GM12874 (cell line): ENCODE data around the gene BCAS3.

ENCODE experiments used
- CTCF ChIP-seq: IDR thresholded peaks from 2 replicates; pipeline ENCODE4 v1.5.1; 2011; ENCODE audit warnings: low read depth, mild to moderate bottlenecking, control low read depth, low read length, moderate library complexity; ENCODE audit not compliant: insufficient read depth

BCAS3 gene

GRCh38 chr17:61309362-61310256, 632.0 kb downstream of the BCAS3 start:
- TF ChIP-seq CTCF = no peak

- no peak for TF ChIP-seq CTCF
Measured at GRCh38 chr17:61310590-61310989, 632.9 kb downstream of the BCAS3 start.

- no peak for TF ChIP-seq CTCF
Measured at GRCh38 chr17:61312406-61313295, 635.0 kb downstream of the BCAS3 start.

GRCh38 chr17:61313461-61314326, 636.0 kb downstream of the BCAS3 start:
- no peak for TF ChIP-seq CTCF

- no peak for TF ChIP-seq CTCF
Measured at GRCh38 chr17:61314368-61315078, 636.9 kb downstream of the BCAS3 start.

- no peak for TF ChIP-seq CTCF
Measured at GRCh38 chr17:61316633-61317032, 639.0 kb downstream of the BCAS3 start.
